MM.1S (cell line): Measurements from ENCODE around the gene TFEB.

Source experiments
- DNase-seq: peaks from one replicate; pipeline ENCODE4 v3.0.0-alpha.2; 2015
- H2AFZ ChIP-seq: fragments of 300-600 bp; sonication (generic); 2 replicates; pipeline ENCODE4 v1.6.0; 2016; ENCODE audit warnings: antibody characterized with exemption, low read length
- H3F3A ChIP-seq: fragments of 300-600 bp; sonication (generic); 2 replicates; pipeline ENCODE4 v1.6.1; 2016; ENCODE audit warnings: mild to moderate bottlenecking, antibody characterized with exemption, low read length, moderate library complexity, mixed read lengths; ENCODE audit not compliant: insufficient read depth
- H3K27ac ChIP-seq: fragments of 300-600 bp; sonication (generic); 2 replicates; pipeline ENCODE4 v1.5.1; 2016; ENCODE audit warnings: mild to moderate bottlenecking, low read length
- H3K27me3 ChIP-seq: fragments of 300-600 bp; sonication (generic); replicated peaks from 2 replicates; pipeline ENCODE4 v1.6.0; 2016; ENCODE audit warnings: low read length; ENCODE audit not compliant: insufficient read depth
- H3K36me3 ChIP-seq: fragments of 300-600 bp; sonication (generic); replicated peaks from 2 replicates; pipeline ENCODE4 v1.6.1; 2016; ENCODE audit warnings: mild to moderate bottlenecking, low read length, mixed read lengths; ENCODE audit not compliant: insufficient read depth
- H3K4me1 ChIP-seq: fragments of 300-600 bp; sonication (generic); 2 replicates; pipeline ENCODE4 v1.6.1; 2016; ENCODE audit warnings: low read length, mixed read lengths
- H3K4me2 ChIP-seq: fragments of 300-600 bp; sonication (generic); 2 replicates; pipeline ENCODE4 v1.6.0; 2016; ENCODE audit warnings: low read depth, low read length
- H3K4me3 ChIP-seq: fragments of 300-600 bp; sonication (generic); 2 replicates; pipeline ENCODE4 v1.5.1; 2016; ENCODE audit warnings: low read length, mixed read lengths
- H3K79me2 ChIP-seq: fragments of 300-600 bp; sonication (generic); 2 replicates; pipeline ENCODE4 v1.6.1; 2016; ENCODE audit warnings: mixed run types, low read length, mixed read lengths
- H3K9ac ChIP-seq: fragments of 300-600 bp; sonication (generic); 2 replicates; pipeline ENCODE4 v1.6.1; 2016; ENCODE audit warnings: low read length, mixed read lengths
- H3K9me2 ChIP-seq: fragments of 300-600 bp; sonication (generic); replicated peaks from 2 replicates; pipeline ENCODE4 v1.6.1; 2016; ENCODE audit warnings: mild to moderate bottlenecking, low read length, mixed read lengths; ENCODE audit not compliant: insufficient read depth
- H3K9me3 ChIP-seq: fragments of 300-600 bp; sonication (generic); replicated peaks from 2 replicates; pipeline ENCODE4 v1.6.1; 2016; ENCODE audit warnings: mild to moderate bottlenecking, low read length, mixed read lengths; ENCODE audit not compliant: insufficient read depth
- H4K20me1 ChIP-seq: fragments of 300-600 bp; sonication (generic); 2 replicates; pipeline ENCODE4 v1.6.1; 2016; ENCODE audit warnings: mild to moderate bottlenecking, low read length, moderate library complexity, mixed read lengths; ENCODE audit not compliant: insufficient read depth
- CTCF ChIP-seq: fragments of 300-600 bp; sonication (generic); IDR thresholded peaks from 2 replicates; pipeline ENCODE4 v1.5.1; 2016; ENCODE audit warnings: antibody characterized with exemption, low read length, mixed read lengths
- EZH2 ChIP-seq: fragments of 300-600 bp; sonication (generic); optimal IDR thresholded peaks from 2 replicates; pipeline ENCODE3; 2017; ENCODE audit warnings: low read depth, mild to moderate bottlenecking, antibody characterized with exemption, low read length, mixed read lengths
- EZH2phosphoT487 ChIP-seq: fragments of 300-600 bp; sonication (generic); IDR thresholded peaks from 2 replicates; pipeline ENCODE4 v1.6.1; 2018; ENCODE audit warnings: antibody characterized with exemption, low read length

TFEB gene

GRCh38 chr6:41747256-41748101 lies 12.1 kb upstream of the TFEB start, which contains the start of gene PGC:
Gene PGC (minus strand): TSS chr6:41747397. CDS start chr6:41747334, 63 bp downstream.
- TF ChIP-seq EZH2phosphoT487: no peak
- no peak within 1 kb of the TSS for H3K4me2 ChIP-seq

GRCh38 chr6:41746107-41746506 lies 10.7 kb upstream of the TFEB start:
- no peaks in the 10 kb centered on the region for H3K27me3 ChIP-seq
- H3K4me2 ChIP-seq: no peak overlapping the region

More at GRCh38 chr6:41747256-41748101, 12.1 kb upstream of the TFEB start, which contains the start of gene PGC:
- Histone ChIP-seq H3K4me3 (no peak within 1 kb of the TSS), H3K9ac (no peak within 1 kb of the TSS), H3K79me2 (no peaks in the 10 kb centered on the region), H2AFZ (no peak within 1 kb of the TSS), H3K36me3 (no peaks in the 10 kb centered on the region), H3F3A (no peaks in the 10 kb centered on the region), H3K27me3 (no peaks in the 10 kb centered on the region), H4K20me1 (no peaks in the 10 kb centered on the region), H3K27ac (no peak within 1 kb of the TSS), H3K9me3 (no peaks in the 10 kb centered on the region), H3K4me1 (no peaks in the 10 kb centered on the region), H3K9me2 (no peaks in the 10 kb centered on the region)
- no peak for DNase-seq

GRCh38 chr6:41744236-41744787 lies 8.9 kb upstream of the TFEB start:
- H3K9me2 ChIP-seq: no peaks in the 10 kb centered on the region
- H2AFZ ChIP-seq: no peak overlapping the region
- no peaks in the 10 kb centered on the region for H3K4me1 ChIP-seq
- no peaks in the 10 kb centered on the region; the same call in 1 of the 2 replicates for H3K27me3 ChIP-seq
- H3F3A ChIP-seq: no peaks in the 10 kb centered on the region
- no peaks in the 10 kb centered on the region for H4K20me1 ChIP-seq
- TF ChIP-seq EZH2: no peak
- no peak for TF ChIP-seq CTCF
- TF ChIP-seq EZH2phosphoT487: no peak
- no peaks in the 10 kb centered on the region for H3K36me3 ChIP-seq
- no peak for DNase-seq
- H3K9ac ChIP-seq: no peak overlapping the region
- H3K4me2 ChIP-seq: no peak overlapping the region
- H3K9me3 ChIP-seq: no peaks in the 10 kb centered on the region
- H3K79me2 ChIP-seq: no peaks in the 10 kb centered on the region
- H3K4me3 ChIP-seq: no peak overlapping the region
- H3K27ac ChIP-seq: no peak overlapping the region

More at GRCh38 chr6:41746107-41746506, 10.7 kb upstream of the TFEB start:
- H3F3A ChIP-seq: no peaks in the 10 kb centered on the region
- H3K9me3 ChIP-seq: no peaks in the 10 kb centered on the region
- TF ChIP-seq EZH2phosphoT487: no peak
- TF ChIP-seq CTCF: no peak
- no peak for TF ChIP-seq EZH2
- H3K9me2 ChIP-seq: no peaks in the 10 kb centered on the region
- no peaks in the 10 kb centered on the region for H3K4me1 ChIP-seq
- no peak overlapping the region for H3K4me3 ChIP-seq
- H3K9ac ChIP-seq: no peak overlapping the region
- H2AFZ ChIP-seq: no peak overlapping the region
- DNase-seq: no peak
- no peaks in the 10 kb centered on the region for H3K36me3 ChIP-seq
- no peaks in the 10 kb centered on the region for H3K79me2 ChIP-seq
- H4K20me1 ChIP-seq: no peaks in the 10 kb centered on the region
- no peak overlapping the region for H3K27ac ChIP-seq
